IMR-90 (cell line): ENCODE results near the gene ANKRD40. TPM values are rescaled to one million over a fixed set of nuclear protein-coding genes. Genes with fewer than 3 reads are reported as not detected.

Source experiments
- ATAC-seq: fragments of 200-7000 bp; cut with Tn5 transposase; 2 replicates; pipeline ENCODE4 v1.9.1; 2020; ENCODE audit warnings: low read depth, mild to moderate bottlenecking, moderate library complexity
- BruUV-seq: library from RNA; stranded (reverse); fragments of 400-500 nt; replicated peaks from 2 replicates; lab custom pipeline; 2021; lab: Mats Ljungman, UMichigan
- CTCF ChIA-PET: fragments of 300-600 bp; formaldehyde crosslinking; extraction: SDS; loops from one replicate; lab custom pipeline; 2021; ENCODE audit warnings: antibody characterized with exemption; lab: Yijun Ruan, JAX
- POLR2A ChIA-PET: fragments of 300-600 bp; sonication (Branson Sonifier 250); formaldehyde crosslinking; loops from one replicate; lab custom pipeline; 2022; ENCODE audit warnings: antibody characterized with exemption; ENCODE audit not compliant: unreplicated experiment; lab: Charles Lee
- DNase-seq: peaks from one replicate; pipeline ENCODE4 v3.0.0; 2013
- H2AFZ ChIP-seq: replicated peaks from 2 replicates; pipeline ENCODE3; 2013; ENCODE audit warnings: low read length, mild to moderate bottlenecking; ENCODE audit not compliant: poor library complexity
- H2AK5ac ChIP-seq: 2 replicates; pipeline ENCODE4 v1.6.1; 2013; ENCODE audit warnings: low read depth, low read length, inconsistent platforms
- H2AK9ac ChIP-seq: replicated peaks from 2 replicates; pipeline ENCODE3; 2013; ENCODE audit warnings: mild to moderate bottlenecking, low read depth, low read length, moderate library complexity; ENCODE audit not compliant: poor library complexity
- H2BK120ac ChIP-seq: 2 replicates; pipeline ENCODE4 v1.6.1; 2013; ENCODE audit warnings: low read depth, low read length, inconsistent platforms
- H2BK15ac ChIP-seq: 3 replicates; pipeline ENCODE4 v1.6.1; 2013; ENCODE audit warnings: low read depth, low read length, inconsistent platforms
- H2BK20ac ChIP-seq: 2 replicates; pipeline ENCODE4 v1.6.1; 2013; ENCODE audit warnings: low read depth, mild to moderate bottlenecking, inconsistent platforms, low read length, moderate library complexity
- H2BK5ac ChIP-seq: 2 replicates; pipeline ENCODE4 v1.6.1; 2013; ENCODE audit warnings: mild to moderate bottlenecking, low read depth, low read length, inconsistent platforms; ENCODE audit not compliant: poor library complexity, severe bottlenecking
- H3K14ac ChIP-seq: replicated peaks from 2 replicates; pipeline ENCODE4 v1.6.1; 2013; ENCODE audit warnings: low read depth, low read length, inconsistent platforms
- H3K18ac ChIP-seq: 2 replicates; pipeline ENCODE4 v1.6.1; 2013; ENCODE audit warnings: low read depth, low read length, control low read depth
- H3K23ac ChIP-seq: 2 replicates; pipeline ENCODE4 v1.6.1; 2013; ENCODE audit warnings: low read depth, low read length, inconsistent platforms
- H3K27ac ChIP-seq: 2 replicates; pipeline ENCODE4 v1.5.1; 2013; ENCODE audit warnings: mild to moderate bottlenecking, control low read depth, low read length; ENCODE audit not compliant: insufficient read depth
- H3K27me3 ChIP-seq: 2 replicates; pipeline ENCODE4 v1.6.1; 2013; ENCODE audit warnings: low read length; ENCODE audit not compliant: control insufficient read depth, insufficient read depth
- H3K36me3 ChIP-seq: 2 replicates; pipeline ENCODE4 v1.6.1; 2013; ENCODE audit warnings: low read length, mixed read lengths; ENCODE audit not compliant: control insufficient read depth, insufficient read depth
- H3K4ac ChIP-seq: 2 replicates; pipeline ENCODE4 v1.6.1; 2013; ENCODE audit warnings: low read depth, low read length, inconsistent platforms
- H3K4me1 ChIP-seq: 2 replicates; pipeline ENCODE4 v1.6.1; 2013; ENCODE audit warnings: low read length, mixed read lengths; ENCODE audit not compliant: control insufficient read depth, insufficient read depth
- H3K4me2 ChIP-seq: 2 replicates; pipeline ENCODE4 v1.6.1; 2013; ENCODE audit warnings: low read depth, mild to moderate bottlenecking, control low read depth, low read length, moderate library complexity
- H3K4me3 ChIP-seq: 2 replicates; pipeline ENCODE4 v1.5.1; 2013; ENCODE audit warnings: low read depth, mild to moderate bottlenecking, control low read depth, low read length, moderate library complexity; ENCODE audit not compliant: insufficient read depth
- H3K56ac ChIP-seq: 2 replicates; pipeline ENCODE4 v1.6.1; 2013; ENCODE audit warnings: low read length, inconsistent platforms; ENCODE audit not compliant: insufficient read depth; ENCODE audit errors: extremely low read depth
- H3K79me1 ChIP-seq, 2 experiments: 2 replicates each; pipeline ENCODE4 v1.6.1; 2013; ENCODE audit warnings: low read length in 2 of 2, inconsistent platforms in 1 of 2, low read depth in 1 of 2
- H3K9ac ChIP-seq: 2 replicates; pipeline ENCODE4 v1.6.1; 2013; ENCODE audit warnings: low read depth, low read length, control low read depth
- H3K9me1 ChIP-seq: 2 replicates; pipeline ENCODE4 v1.6.1; 2013; ENCODE audit warnings: low read length, inconsistent platforms; ENCODE audit not compliant: insufficient read depth
- H3K9me3 ChIP-seq: 2 replicates; pipeline ENCODE4 v1.6.1; 2013; ENCODE audit warnings: low read length; ENCODE audit not compliant: control insufficient read depth, insufficient read depth
- H4K20me1 ChIP-seq: 2 replicates; pipeline ENCODE4 v1.6.1; 2013; ENCODE audit warnings: low read length, inconsistent platforms; ENCODE audit not compliant: insufficient read depth
- H4K5ac ChIP-seq: 2 replicates; pipeline ENCODE4 v1.6.1; 2013; ENCODE audit warnings: mild to moderate bottlenecking, low read depth, low read length, control low read depth
- H4K8ac ChIP-seq, 2 experiments: 2 replicates each; pipeline ENCODE4 v1.6.1; 2013; ENCODE audit warnings: low read depth in 2 of 2, low read length in 2 of 2, control low read depth in 1 of 2, inconsistent platforms in 1 of 2
- H4K91ac ChIP-seq: 2 replicates; pipeline ENCODE4 v1.6.1; 2013; ENCODE audit warnings: low read depth, low read length, inconsistent platforms; ENCODE audit not compliant: insufficient read depth
- MAFK ChIP-seq: IDR thresholded peaks from 2 replicates; pipeline ENCODE4 v1.6.1; 2012; ENCODE audit warnings: low read depth, low read length, improper control_type of control experiment
- WGBS, 2 experiments: methylation state at CpG; one replicate each; pipeline versions ENCODE4 v1.1.5 to v1.1.7; 2013; ENCODE audit warnings: missing lambda C conversion rate in 2 of 2; ENCODE audit not compliant: insufficient read length in 1 of 2; ENCODE audit errors: extremely low coverage in 2 of 2; 5-methylcytosine and 5-hydroxymethylcytosine counted together
- dilution Hi-C: fragments of 300-500 bp; cut with HindIII; formaldehyde crosslinking; loops from one replicate; pipeline ENCODE4 v1.14.3; 2018; ENCODE audit warnings: low sequenced_read_pairs; ENCODE audit not compliant: unreplicated experiment
- in situ Hi-C: fragments of 300-500 bp; cut with MboI; formaldehyde crosslinking; loops from 3 replicates; pipeline ENCODE4 v1.14.3; 2019; ENCODE audit warnings: low sequenced_read_pairs, inconsistent platforms, mixed read lengths
- intact Hi-C: fragments of 100-400 bp; cut with micrococcal nuclease; formaldehyde crosslinking; loops from 2 replicates; pipeline ENCODE4 v1.10.0; 2022
- polyA plus RNA-seq, 3 experiments: library from polyadenylated mRNA; depleted of rRNA; stranded (reverse); fragments of >200 nt; gene quantifications; 2 replicates each; pipeline ENCODE4 v1.2.3, GENCODE V29; 2012; ENCODE audit warnings: low replicate concordance in 1 of 3
- total RNA-seq: library from RNA; depleted of rRNA; stranded (reverse); fragments of >200 nt; gene quantifications from 2 replicates; pipeline ENCODE4 v1.2.3, GENCODE V29; 2012

Gene ANKRD40
- total and polyA plus RNA-seq, 2 of the 4 experiments (the other 2 are of a cell fraction), result 23.4 to 35.8 TPM

- peaks cover 2% of the 10 kb centered on the region; the same call in 1 of the 2 replicates for H3K9me3 ChIP-seq
- H3K27ac ChIP-seq, result no peak overlapping the region
- H3K36me3 ChIP-seq, result peaks cover 2% of the 10 kb centered on the region; the same call in 1 of the 2 replicates
- H4K91ac ChIP-seq, result no peak overlapping the region
- H3K4me3 ChIP-seq, result no peak overlapping the region
- no peaks in the 10 kb centered on the region for H4K20me1 ChIP-seq
- H4K5ac ChIP-seq, result no peak overlapping the region
- no peak overlapping the region for H3K56ac ChIP-seq
- DNase-seq, result no peak
- ChIA-PET POLR2A (no interaction called here), CTCF (no interaction called here)
- H3K14ac ChIP-seq, result no peak overlapping the region
- H3K9ac ChIP-seq, result no peak overlapping the region
- intact Hi-C loops, result no loop called here
- no peak overlapping the region; the same call in 1 of the 2 replicates for H2BK20ac ChIP-seq
- no peak overlapping the region for H3K18ac ChIP-seq
- dilution Hi-C loops, result no loop called here
- H3K27me3 ChIP-seq, result no peaks in the 10 kb centered on the region
- H3K79me1 ChIP-seq, result peaks cover 0 to 15% of the 10 kb centered on the region in 2 experiments; a peak in 2 of 4 replicates
- no peak overlapping the region for H2AFZ ChIP-seq
- H2BK120ac ChIP-seq, result no peak overlapping the region
- H2AK9ac ChIP-seq, result no peak overlapping the region
- TF ChIP-seq MAFK, result no peak
- peaks cover 29% of the 10 kb centered on the region for H3K4me1 ChIP-seq
- no peak overlapping the region for H3K4ac ChIP-seq
- H3K4me2 ChIP-seq, result no peak overlapping the region
- WGBS, 2 experiments, result 80% methylated on average over 2 of the region's 7 CpGs; no CpG with 5 or more reads in 1 of the 2 experiments
- BruUV-seq, result no TSS peak
- no peak for ATAC-seq
- peak overlapping the region; percentile 57; the same call in 1 of the 2 replicates for H2AK5ac ChIP-seq
- H3K23ac ChIP-seq, result no peak overlapping the region
- no peak overlapping the region for H2BK5ac ChIP-seq
- H2BK15ac ChIP-seq, result no peak overlapping the region
- no peak overlapping the region for H4K8ac ChIP-seq
- in situ Hi-C loops, result no loop called here
- H3K9me1 ChIP-seq, result peaks cover 30% of the 10 kb centered on the region
Observed at GRCh38 chr17:50657054-50657453, 50.7 kb downstream of the ANKRD40 start.
